ENCODE results near the gene KCNJ5. TPM values are rescaled to one million over a fixed set of nuclear protein-coding genes. Genes with fewer than 3 reads are reported as not detected.

Gene KCNJ5
- total and polyA plus RNA-seq, 2 experiments from 2014 or later: not detected

GRCh38 chr11:128843198-128843785 is 47.9 kb upstream of the KCNJ5 start (continued):
- no peak for TF ChIP-seq ZNF114 (CRISPR knock-in tag; IDR thresholded peaks at IDR 0.05)
- TF ChIP-seq CREB1 (CRISPR knock-in tag; IDR thresholded peaks at IDR 0.05; ENCODE audit: low read depth): no peak

- Histone ChIP-seq H4K20me1 (replicated peaks; ENCODE audit: insufficient read depth) (no peaks in the 10 kb centered on the region), H3F3A (replicated peaks; ENCODE audit: low read depth) (no peaks in the 10 kb centered on the region), H3K27ac (ENCODE audit: low read depth) (no peak overlapping the region), H3K4me2 (no peak overlapping the region), H2AFZ (no peak overlapping the region), H3K27me3 (ENCODE audit: insufficient read depth) (no peaks in the 10 kb centered on the region), H3K36me3 (ENCODE audit: insufficient read depth) (no peaks in the 10 kb centered on the region), H3K4me1 (ENCODE audit: insufficient read depth) (0 out of 2 replicates have a peak, but pooled peaks cover 7% of the 10 kb centered on the region), H3K9me2 (ENCODE audit: insufficient read depth) (no peaks in the 10 kb centered on the region), H3K4me3 (no peak overlapping the region), H3K79me2 (replicated peaks; ENCODE audit: insufficient read depth) (no peaks in the 10 kb centered on the region)
- Mint-ChIP-seq H3K4me3 (no peak overlapping the region), H3K9me3 (no peaks in the 10 kb centered on the region), H3K36me3 (ENCODE audit: low read depth) (no peaks in the 10 kb centered on the region), H3K27me3 (ENCODE audit: insufficient read depth, low read depth, poor library complexity) (peaks cover 4% of the 10 kb centered on the region), H3K4me1 (peaks cover 6% of the 10 kb centered on the region; the same call in 1 of the 3 replicates), H3K27ac (no peak overlapping the region)
- ATAC-seq (no peak), DNase-seq (ENCODE audit: low spot score) (no peak)
- TF ChIP-seq ZNF462 (CRISPR knock-in tag; IDR thresholded peaks at IDR 0.05): no peak
- TF ChIP-seq CTCF (conservative IDR thresholded peaks at IDR 0.05; ENCODE audit: low read depth in 2 of 2): no peak
These were observed 45.8 kb upstream of the KCNJ5 start for GRCh38 chr11:128845334-128845780.

Data from GM23338 (cell line).